Measurements from ENCODE around the gene CEP85L. TPM values are rescaled to one million over a fixed set of nuclear protein-coding genes. Genes with fewer than 3 reads are reported as not detected.

Gene CEP85L
- total RNA-seq, 1 experiment from 2014 or later, result 4.9 TPM

DNA sequence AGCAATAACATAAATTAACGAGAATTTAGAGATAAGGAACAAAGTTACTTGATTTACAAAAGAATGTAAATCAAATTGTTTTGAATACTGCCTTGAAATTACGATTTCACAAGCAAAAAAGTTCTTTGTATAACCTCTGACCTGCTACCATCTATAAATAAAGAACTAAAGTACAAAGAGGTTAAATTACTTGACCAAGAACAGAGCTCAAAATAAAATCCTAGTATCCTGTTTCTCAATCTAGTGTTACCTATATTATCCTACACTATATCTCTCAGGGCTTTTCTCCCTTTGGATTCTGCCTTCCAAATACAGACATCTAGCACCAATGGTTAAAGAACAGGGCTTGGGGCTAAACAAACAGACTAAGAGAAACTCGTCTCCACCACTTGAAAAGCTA lies 59.5 kb downstream of the CEP85L start:
- ATAC-seq, result no peak
- ChIA-PET RAD21 (ENCODE audit: low non-redundant PET in 1 of 2, low total read pairs in 2 of 2, uncharacterized antibody in 2 of 2, unreplicated experiment in 2 of 2) (no interaction called here), POLR2A (no interaction called here), CTCF (no interaction called here)
- H3K4me1 ChIP-seq (ENCODE audit: control insufficient read depth in 1 of 2, insufficient read depth in 2 of 2, low read length in 2 of 2), result no peaks in the 10 kb centered on the region
- H3K4me2 ChIP-seq (ENCODE audit: low read length), result no peak overlapping the region
- no peak overlapping the region for H3K4me3 ChIP-seq (replicated peaks in 1 of 2; ENCODE audit: low read depth in 1 of 2, low read length in 2 of 2)
- H3K27ac ChIP-seq (ENCODE audit: low read depth, low read length), result no peak overlapping the region
- H3K79me2 ChIP-seq (ENCODE audit: insufficient read depth, low read length), result peaks cover 3% of the 10 kb centered on the region; the same call in 1 of the 2 replicates
- intact Hi-C loops (cut with micrococcal nuclease), result no loop called here
- H3K9ac ChIP-seq (ENCODE audit: low read length), result no peak overlapping the region
- H4K20me1 ChIP-seq (ENCODE audit: insufficient read depth), result no peaks in the 10 kb centered on the region
- DNase-seq (ENCODE audit: low read depth, low spot score), result no peak
- no peaks in the 10 kb centered on the region for H3K9me3 ChIP-seq (ENCODE audit: control insufficient read depth in 1 of 2, insufficient read depth in 1 of 2, low read depth in 1 of 2, low read length in 2 of 2)
- BruUV-seq (replicated peaks), result no TSS peak
- TF ChIP-seq POLR2A (IDR thresholded peaks at IDR 0.05; ENCODE audit: borderline replicate concordance, extremely low read depth, insufficient read depth, insufficient read length) (no peak), CBX3 (IDR thresholded peaks at IDR 0.05; ENCODE audit: low read depth) (no peak), SP1 (IDR thresholded peaks at IDR 0.05; ENCODE audit: low read depth) (no peak), EGR1 (IDR thresholded peaks at IDR 0.05; ENCODE audit: low read depth) (no peak), JUND (IDR thresholded peaks at IDR 0.05) (no peak), CEBPB (IDR thresholded peaks at IDR 0.05; ENCODE audit: low read depth) (no peak), RAD21 (IDR thresholded peaks at IDR 0.05; ENCODE audit: low read depth) (no peak), EZH2phosphoT487 (IDR thresholded peaks at IDR 0.05; ENCODE audit: borderline replicate concordance) (no peak), ZNF274 (IDR thresholded peaks at IDR 0.05; ENCODE audit: low read depth, low read length) (no peak), SRF (IDR thresholded peaks at IDR 0.05; ENCODE audit: low read depth) (no peak), ZBTB33 (IDR thresholded peaks at IDR 0.05; ENCODE audit: extremely low read depth, insufficient replicate concordance, low read length) (no peak), ELF1 (IDR thresholded peaks at IDR 0.05; ENCODE audit: borderline replicate concordance, low read depth) (no peak)
- TF ChIP-seq, protein P1, sequence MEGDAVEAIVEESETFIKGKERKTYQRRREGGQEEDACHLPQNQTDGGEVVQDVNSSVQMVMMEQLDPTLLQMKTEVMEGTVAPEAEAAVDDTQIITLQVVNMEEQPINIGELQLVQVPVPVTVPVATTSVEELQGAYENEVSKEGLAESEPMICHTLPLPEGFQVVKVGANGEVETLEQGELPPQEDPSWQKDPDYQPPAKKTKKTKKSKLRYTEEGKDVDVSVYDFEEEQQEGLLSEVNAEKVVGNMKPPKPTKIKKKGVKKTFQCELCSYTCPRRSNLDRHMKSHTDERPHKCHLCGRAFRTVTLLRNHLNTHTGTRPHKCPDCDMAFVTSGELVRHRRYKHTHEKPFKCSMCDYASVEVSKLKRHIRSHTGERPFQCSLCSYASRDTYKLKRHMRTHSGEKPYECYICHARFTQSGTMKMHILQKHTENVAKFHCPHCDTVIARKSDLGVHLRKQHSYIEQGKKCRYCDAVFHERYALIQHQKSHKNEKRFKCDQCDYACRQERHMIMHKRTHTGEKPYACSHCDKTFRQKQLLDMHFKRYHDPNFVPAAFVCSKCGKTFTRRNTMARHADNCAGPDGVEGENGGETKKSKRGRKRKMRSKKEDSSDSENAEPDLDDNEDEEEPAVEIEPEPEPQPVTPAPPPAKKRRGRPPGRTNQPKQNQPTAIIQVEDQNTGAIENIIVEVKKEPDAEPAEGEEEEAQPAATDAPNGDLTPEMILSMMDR (IDR thresholded peaks at IDR 0.05 in 2 of 3, conservative IDR thresholded peaks at IDR 0.05 in 1 of 3; ENCODE audit: borderline replicate concordance in 1 of 3, insufficient read depth in 1 of 3, low read depth in 2 of 3, low read length in 2 of 3), result no peak
- H3K36me3 ChIP-seq (ENCODE audit: control insufficient read depth in 1 of 2, insufficient read depth in 2 of 2, low read length in 2 of 2), result no peaks in the 10 kb centered on the region
- peaks cover 2% of the 10 kb centered on the region; the same call in 1 of the 2 replicates for H3K9me2 ChIP-seq (ENCODE audit: insufficient read depth)
- H3K27me3 ChIP-seq (ENCODE audit: insufficient read depth, low read length), result no peaks in the 10 kb centered on the region
- no peak overlapping the region for H2AFZ ChIP-seq (ENCODE audit: low read depth, low read length, poor library complexity, severe bottlenecking)

Measured in HCT116 (cell line).